HG02943 (cell line): ENCODE data around the gene GGCX.
"Not testable (repeated sequence)": the region's sequence is repeated elsewhere in the genome, so short reads cannot be mapped to it uniquely, and the experiment has no call there.

Experiments used
- ATAC-seq: cut with Tn5 transposase; IDR thresholded peaks from one replicate; pipeline ENCODE4 v1.9.1; 2021; ENCODE audit warnings: mild to moderate bottlenecking, low read depth, moderate library complexity; ENCODE audit not compliant: unreplicated experiment

The GGCX gene

DNA sequence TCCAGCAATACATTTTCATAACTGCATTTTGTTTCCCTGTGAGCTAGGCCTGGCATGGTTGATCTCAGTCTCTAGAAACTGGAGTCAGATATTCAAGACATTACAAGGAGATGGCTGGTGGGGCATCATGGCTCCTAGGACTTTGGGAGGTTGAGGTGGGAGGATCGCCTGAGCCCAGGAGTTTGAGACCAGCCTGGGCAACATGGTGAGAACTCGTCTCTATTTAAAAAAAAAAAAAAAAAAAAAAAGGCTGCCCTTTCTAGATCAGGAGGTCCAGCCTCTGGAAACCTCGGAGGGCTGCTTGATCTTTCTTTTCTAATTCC lies 15.7 kb upstream of the GGCX start:
- no peak for ATAC-seq

DNA sequence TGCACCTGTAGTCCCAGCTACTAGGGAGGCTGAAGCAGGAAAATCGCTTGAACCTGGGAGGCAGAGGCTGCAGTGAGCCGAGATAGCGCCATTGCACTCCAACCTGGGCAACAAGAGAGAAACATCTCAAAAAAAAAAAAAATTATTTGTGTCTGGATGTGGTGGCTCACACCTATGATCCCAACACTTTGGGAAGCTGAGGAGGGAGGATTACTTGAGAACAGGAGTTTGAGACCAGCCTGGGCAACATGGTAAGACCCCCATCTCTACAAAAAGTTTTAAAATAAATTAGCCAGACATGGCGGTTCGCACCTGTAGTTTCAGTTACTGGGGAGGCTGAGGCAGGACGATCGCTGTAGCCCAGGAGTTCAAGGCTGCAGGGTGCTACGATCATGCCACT lies 14.4 kb upstream of the GGCX start:
- no peak for ATAC-seq

DNA sequence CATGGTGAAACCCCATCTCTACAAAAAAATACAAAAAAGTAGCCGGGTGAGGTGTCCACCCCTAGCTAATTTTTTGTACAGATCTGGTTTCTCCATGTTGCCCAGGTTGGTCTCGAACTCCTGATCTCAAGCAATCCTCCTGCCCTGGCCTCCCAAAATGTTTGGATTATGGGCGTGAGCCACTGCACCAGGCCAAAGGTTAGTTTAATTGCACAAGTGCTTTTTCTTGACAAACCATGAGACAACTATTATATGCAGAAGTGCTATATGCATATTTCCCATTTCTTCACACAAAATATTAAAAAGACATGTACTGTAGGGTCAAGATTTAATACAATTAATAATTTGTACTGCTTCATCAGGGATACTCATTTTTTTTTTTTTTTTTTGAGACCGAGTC lies 5.0 kb upstream of the GGCX start:
- no peak for ATAC-seq

DNA sequence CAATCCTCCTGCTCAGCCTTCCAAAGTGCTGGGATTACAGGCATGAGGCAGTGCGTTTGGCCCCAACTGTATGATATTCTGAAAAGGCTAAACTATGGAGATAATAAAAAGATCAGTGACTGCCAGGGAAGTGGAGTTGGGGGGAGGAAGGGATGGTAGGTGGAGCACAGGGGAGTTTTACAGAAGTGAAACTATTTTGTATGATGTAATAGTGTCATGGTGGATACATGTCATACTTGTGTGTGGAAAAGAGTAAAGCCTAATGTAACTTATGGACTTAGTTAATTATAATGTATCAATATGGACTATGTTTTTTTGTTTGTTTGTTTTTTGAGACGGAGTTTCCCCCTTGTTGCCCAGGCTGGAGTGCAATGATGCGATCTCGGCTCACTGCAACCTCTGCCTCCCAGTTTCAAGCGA lies 2.9 kb upstream of the GGCX start:
- no peak for ATAC-seq

DNA sequence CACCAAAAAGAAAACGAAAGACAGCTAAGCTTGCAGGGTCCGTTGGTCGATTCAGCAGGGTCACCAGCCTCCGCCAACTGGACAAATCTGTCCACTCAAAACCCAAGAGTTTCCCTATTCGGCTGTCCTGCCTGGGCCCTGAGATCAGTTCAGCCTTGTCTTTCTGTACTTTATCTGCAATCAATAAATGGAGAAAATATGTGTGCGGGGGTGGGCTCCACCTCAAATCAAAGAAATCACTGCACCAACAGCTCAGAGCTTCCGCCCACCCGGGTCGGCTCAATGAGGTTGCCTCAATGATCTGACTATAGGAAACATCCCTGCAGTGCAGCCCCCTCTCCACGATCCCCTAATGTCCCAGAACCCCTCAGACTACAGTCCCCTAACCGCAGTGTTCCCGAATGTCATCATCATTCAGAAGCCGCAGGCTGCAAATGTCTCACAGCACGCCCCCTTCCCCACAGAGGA lies 447 bp downstream of the GGCX start:
- ATAC-seq: no peak

DNA sequence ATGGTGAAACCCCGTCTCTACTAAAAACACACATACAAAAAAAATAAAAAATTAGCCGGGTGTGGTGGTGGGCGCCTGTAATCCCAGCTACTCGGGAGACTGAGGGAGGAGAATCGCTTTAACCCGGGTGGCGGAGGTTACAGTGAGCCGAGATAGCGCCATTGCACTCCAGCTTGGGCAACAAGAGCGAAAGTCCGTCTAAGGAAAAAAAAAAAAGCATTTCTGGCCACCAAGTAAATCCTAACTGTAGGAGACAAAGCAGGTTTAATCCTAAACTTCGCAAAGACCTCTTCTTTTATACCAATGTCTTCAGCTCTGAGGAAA lies 928 bp downstream of the GGCX start:
- ATAC-seq: not testable (repeated sequence)

DNA sequence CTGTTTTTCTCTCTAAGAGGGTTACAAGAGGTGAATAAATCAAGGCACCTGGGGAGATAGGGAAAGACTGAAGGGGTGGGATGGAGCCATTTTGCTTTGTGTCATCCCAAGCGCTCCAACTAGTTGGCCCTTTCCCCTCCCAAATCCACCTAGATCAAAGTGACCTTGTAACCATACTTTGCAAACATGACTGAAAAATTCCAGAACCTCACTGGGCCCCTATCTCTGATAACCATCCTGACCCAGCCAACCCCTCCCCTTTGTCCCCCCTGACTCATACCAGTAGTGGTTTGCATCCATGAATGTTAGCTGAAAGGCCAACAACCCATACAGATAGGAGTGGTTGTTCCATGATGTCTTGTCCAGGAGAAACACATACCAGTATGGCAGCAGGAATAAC lies 3.1 kb downstream of the GGCX start:
- ATAC-seq: no peak

DNA sequence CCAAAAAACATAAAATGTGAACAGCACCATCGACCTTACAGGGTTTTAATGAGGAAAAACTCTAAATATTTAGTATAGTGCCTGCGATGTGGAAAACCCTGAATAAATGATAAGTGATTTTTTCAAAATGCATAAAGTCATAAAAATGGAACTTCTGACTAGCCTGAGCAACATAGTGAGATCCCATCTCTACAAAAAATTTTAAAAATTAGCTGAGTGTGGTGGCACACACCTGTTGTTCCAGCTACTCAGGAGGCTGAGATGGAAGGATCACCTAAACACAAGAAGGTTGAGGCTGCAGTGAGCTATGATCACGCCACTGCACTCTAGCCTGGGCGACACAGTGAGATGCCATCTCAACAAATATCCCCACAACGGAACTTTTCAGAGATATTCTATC lies 4.2 kb downstream of the GGCX start:
- ATAC-seq: no peak

DNA sequence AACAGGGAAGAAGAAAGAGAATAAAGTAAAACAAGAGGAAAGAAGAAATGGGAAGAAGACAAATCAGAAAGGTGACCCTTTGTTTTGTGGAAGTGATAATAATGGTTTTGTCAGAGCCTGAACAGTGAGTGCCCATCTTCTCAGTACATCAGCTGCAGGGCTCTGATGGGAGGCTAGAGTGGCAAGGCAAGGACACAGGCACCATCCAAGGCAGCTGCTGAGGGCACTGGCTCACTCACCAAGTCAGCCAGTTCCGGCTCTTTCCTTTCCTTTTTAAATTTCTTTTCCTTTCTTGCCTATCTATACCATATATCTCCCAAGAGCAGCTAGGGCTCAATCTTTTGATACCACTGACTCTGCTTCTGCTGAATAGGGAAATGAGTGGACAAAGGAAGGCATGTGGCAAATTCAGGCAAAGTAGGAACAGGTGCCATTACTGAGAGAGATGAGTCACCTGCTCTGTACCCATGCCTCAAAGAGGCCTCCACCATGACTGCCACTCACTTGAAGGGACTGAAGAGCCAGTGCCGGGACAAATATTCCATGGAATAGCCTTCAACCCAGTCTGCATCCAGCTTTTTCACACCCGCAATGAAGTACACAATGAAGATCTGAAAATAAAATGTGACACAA lies 6.2 kb downstream of the GGCX start:
- no peak for ATAC-seq

DNA sequence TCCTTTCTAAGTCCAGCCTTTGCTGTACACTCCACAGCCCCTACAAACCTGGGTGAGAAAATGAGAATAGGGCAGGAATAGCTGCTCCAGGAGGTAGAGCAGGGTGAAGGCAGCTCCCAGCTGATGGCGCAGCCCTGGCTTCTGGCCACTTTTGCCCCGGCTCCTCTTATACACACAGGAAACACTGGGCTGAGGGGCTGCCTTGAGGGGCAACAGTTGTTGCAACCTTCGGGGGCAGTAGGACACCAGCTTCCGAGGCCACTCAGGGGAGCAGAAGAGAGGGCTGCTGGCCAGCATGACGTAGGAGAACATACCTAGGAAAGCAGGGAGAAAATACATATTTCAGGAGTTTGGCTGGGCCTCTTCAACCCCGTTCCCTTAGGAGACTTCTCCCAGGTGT lies 8.1 kb downstream of the GGCX start:
- no peak for ATAC-seq

DNA sequence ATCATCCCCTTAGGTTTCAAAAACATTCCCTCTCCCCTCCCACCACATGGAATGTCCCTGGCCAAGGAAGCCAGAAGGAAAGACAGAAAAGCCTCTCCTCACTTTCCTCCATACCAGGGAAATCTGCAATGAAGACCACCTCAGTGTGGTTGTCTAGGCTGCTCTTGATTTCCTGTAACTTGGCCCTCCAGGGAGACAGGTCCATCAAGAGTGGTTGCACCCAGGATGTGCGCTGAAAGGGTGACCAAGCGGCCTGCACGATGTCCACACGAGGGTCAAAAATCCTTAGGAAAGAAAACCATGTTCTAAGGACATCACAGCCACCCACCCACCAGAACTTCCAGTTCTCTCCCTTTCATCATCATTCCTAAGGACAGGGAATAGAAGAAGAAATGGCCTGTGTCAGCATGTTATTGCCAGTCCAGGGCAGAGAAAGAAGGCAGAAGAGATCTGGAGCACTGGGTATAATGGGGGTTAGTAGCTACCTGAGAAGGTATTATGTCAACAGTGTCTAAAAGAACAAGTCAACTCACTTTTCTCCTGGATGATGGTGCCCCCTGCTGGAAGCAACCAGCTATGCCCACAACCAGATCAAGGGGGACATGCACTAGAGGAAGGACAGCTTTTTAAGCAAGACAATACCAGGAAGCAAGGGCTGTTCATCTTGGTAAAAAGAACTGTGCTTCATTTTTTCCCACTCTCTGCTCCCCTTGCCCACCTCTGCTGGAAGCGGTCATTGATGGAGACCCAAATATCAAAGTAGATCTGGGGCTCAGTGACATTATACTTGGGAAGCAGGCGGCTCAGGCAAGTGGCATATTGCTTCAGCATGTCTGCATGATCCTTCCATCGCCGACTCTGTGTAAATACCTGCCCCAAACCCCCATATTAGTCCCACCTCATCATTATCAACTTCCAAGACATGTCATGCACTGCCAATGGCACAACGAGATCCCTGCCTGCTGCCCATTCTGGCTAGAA lies 9.3 kb downstream of the GGCX start:
- no peak for ATAC-seq

DNA sequence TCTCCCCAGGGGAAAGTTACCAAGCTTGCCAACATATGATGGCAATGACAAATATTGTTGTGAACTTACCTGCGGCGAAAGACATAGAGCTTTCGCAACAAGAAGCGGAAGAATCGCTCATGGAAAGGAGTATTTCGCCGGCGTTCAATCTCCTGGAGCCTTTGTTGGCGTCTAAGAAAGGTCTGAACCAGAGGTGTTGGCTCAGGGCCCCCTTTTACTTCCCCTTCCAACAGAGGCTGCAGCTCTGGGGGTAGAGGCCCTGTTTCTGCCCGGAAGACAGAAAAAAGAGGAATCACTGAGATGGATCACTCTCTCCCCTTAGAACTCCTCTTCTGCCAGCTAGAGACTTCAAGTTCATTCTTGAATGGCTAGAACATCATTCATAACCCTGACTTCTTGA lies 10.8 kb downstream of the GGCX start:
- ATAC-seq: no peak

DNA sequence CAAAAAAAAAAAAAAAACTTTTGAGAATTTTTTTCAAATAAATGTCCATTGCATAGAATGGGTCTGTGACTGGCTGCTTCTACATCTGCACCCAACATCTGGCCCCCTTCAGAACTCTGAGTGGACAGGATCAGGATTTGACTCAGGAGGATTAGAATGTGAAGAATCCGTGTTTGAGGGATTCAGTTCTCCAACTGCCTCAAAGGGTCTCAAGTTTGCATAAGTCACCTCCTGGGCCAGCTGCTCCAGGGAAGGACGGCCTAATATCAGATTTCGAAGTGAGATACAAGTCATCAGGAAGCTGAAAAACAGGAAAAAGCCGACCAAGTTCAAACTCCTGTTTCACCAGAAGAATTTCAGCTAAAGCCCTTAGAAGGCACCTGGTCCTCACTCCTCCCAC lies 11.5 kb downstream of the GGCX start:
- no peak for ATAC-seq

DNA sequence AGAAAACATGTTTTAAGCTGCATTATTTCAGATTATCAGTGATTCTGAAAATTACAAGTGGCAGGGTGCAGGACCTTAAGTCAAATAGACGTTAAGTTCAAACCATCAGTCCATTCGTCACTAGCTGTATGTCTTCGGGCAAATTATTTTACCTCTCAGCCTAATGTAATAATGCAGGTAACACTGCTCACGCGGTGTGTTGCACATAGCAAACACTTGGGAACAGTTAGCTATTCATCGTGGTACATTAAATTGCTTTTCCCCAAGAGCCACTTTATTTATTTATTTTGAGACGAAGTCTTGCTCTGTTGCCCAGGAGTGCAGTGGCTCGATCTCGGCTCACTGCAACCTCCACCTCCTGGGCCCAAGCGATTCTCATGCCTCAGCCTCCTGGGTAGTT lies 12.2 kb downstream of the GGCX start:
- ATAC-seq: no peak

DNA sequence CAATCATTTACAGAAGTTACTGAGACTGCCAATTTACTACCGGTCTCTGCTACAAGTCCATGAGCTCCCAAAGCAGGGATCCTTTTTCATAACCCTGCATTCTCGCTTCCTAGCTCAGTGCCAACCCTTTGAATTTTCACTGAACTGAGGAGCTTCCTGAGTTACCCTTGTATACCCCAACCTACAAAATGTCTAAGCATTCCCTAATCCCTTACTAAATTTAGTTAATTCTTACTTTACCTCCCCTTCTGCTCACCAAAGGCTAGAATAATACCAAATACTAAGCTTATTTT lies 12.7 kb downstream of the GGCX start:
- ATAC-seq: no peak

DNA sequence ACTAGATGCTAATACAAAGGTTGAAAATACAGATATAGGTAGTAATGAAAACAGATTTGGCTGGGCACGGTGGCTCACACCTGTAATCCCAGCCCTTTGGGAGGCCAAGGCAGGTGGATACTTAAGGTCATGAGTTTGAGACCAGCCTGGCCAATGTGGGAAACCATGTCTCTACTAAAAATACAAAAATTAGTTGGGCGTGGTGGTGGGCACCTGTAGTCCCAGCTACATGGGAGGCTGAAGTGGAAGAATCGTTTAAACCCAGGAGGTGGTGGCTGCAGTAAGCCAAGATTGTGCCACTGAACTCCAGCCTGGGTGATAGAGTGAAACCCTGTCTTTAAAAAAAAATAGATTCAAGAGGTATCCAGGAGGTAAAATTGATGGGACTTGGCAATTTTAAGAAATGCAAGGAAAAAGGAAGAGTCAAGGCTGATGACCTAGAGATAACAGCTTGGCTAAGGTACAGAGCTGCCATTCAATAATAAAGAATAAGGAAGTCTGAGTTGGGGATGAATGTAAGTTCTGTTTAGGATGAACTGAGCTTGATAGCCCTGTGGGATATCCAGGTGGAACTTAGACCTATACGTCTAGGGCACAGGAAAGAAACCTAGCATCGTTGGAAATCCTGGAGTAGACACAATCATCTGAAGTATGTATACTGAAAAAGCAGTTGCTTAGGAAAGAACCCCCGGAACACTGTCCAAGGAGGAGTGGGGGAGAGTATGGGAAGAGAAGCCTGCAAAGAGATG lies 13.3 kb downstream of the GGCX start:
- ATAC-seq: no peak

DNA sequence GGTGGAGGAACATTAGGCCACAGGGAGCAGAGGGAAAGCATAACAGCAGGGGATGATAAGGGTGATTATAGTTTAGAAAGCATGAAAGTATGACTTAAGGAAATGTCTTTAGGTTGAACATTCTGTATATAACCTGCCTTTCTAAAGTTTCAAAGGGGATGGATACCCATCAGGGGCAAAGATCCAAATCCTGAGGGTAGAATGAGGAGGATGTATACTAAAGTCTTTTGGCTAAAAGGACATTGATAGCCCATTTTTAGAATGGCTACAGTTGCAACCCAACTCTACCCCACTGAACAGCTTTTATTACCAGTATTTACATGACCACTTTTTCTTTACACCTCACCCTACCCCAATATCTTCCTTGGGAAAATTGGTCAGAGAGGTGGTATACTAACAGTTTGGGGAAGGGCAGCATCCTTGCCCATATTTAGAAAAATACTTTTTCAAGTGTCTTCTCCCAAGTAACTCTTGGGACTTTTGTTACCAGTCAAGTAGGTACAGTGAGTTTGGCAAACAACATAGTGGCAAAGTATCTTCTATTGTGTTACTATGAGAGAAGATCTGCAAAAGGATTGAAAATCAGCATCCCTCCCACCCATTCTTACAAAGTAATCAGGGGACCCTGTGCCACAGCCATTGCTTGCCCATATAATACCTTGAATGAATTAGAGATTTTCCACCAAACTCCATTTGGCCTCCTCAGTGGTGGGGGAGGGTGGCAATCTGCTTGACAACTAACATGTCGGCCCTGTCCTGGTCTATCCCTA lies 14.0 kb downstream of the GGCX start:
- ATAC-seq: no peak

DNA sequence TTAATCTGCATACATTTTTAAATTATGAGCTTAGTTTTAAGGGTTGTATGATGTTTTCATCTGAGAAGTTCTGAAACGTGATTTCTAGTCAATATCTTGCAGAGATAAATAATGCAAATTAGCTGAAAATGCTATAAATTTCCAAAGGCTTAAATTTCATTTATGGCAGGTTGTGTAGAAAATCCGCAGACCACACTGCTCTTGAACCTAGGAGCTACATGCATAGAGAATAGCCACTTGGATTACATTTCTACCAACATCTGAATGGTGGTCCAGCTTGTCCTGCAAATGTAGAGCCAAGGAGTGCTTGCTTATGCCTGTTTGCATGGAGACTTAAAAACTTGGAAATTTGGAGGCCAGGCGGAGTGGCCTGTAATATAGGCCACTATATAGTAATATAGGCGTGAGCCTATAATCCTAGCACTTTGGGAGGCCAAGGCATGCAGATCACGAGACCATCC lies 15.5 kb downstream of the GGCX start:
- no peak for ATAC-seq

DNA sequence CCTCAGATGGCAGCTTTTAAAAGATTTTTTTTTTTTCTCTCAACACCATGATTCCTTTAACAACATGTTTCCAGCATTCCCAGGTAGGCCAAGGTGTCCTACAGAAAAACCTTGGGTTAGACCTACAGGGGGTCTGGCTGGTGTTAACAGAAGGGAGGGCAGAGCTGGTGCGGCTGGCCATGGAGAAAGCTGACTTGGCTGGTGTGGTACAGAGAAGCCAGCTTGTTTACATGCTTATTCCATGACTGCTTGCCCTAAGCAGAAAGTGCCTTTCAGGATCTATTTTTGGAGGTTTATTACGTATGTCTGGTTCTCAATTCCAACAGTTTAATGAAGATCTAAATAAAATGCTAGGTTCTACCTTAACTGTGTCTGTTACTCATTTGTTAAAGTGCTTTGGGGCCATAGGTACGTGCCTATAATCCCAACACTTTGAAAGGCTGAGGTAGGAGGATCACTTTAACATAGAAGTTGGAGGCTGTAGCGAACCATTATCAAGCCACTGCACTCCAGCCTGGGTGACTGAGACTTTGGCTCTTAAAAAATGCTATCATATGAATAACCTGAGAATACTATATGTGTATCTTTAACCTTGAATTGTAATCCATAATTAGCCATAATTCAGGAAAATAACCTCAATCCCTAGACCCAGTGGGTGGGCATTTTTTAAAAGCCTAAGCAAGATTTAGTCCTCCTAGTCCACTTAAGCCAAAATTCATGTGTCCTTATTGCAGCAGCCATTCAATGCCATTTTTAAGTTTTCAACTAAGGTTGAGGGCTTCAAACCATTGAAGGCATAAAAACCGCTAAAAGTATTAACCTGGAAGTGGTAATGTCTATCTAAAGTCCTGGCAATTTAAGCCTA lies 16.1 kb downstream of the GGCX start:
- not testable (repeated sequence) for ATAC-seq

DNA sequence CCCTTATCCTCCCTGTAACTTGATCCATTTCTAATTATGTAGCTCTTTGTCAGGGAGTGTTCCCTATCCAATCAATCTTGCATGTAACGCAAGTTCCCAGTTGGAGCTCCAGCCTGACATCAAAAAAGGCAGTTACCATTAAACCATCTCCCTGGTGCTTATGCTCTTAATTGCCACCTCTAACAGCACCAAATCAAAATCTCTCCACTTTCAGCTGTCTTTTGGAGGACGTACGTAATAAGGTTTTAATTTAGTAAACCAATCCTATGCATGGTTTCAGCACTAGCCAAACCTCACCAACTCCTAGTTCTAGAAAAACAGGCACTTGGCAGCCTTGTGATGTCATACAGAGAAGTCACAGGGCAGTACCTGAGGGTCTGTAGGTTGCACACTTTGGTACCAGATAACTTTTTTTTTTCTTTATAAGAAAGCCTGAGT lies 17.0 kb downstream of the GGCX start:
- not testable (repeated sequence) for ATAC-seq
